Measurements from ENCODE around the gene RAB5IF. TPM values are rescaled to one million over a fixed set of nuclear protein-coding genes. Genes with fewer than 3 reads are reported as not detected.

Gene RAB5IF
- total RNA-seq, 2 experiments from 2014 or later = 87.9 to 97.0 TPM

DNA sequence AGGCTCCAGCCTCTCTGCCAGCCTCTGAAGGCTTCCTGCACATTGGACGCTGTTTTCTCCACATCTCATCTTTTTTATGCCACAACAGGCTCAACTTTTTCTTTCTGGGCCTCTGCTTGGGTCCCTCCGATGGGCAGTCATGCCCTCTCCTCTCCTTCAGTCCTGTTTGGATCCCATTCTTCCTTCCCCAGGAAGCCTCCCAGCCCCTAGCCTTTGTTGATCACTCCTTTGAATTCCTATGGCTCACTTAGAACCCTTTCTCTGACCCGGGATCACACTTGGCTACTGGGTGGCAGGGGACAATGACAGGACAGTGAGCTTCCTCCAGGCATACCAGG is 35.9 kb downstream of the RAB5IF start:
- Mint-ChIP-seq H3K4me3 (no peak overlapping the region), H3K27ac (peak overlapping the region; percentile 73)
- POLR2A ChIA-PET = no interaction called here

GRCh38 chr20:36642136-36642535 is 36.6 kb downstream of the RAB5IF start:
- Mint-ChIP-seq H3K27me3 (no peaks in the 10 kb centered on the region), H3K27ac (peak overlapping the region; percentile 95), H3K4me1 (peaks cover 46% of the 10 kb centered on the region), H3K36me3 (ENCODE audit: low read depth) (peaks cover 61% of the 10 kb centered on the region), H3K4me3 (peak overlapping the region; percentile 97), H3K9me3 (no peaks in the 10 kb centered on the region)
- ChIA-PET POLR2A (no interaction called here), CTCF (interaction anchor here (0.8 to 1.3 kb wide), 2 partner anchors 16 to 37 kb away, joined by 3 to 4 read pairs; partner anchors contain the start of gene RAB5IF)
- DNase-seq = no peak

More for the DNA sequence above, 35.9 kb downstream of the RAB5IF start:
- Mint-ChIP-seq H3K36me3 (ENCODE audit: low read depth) (peaks cover 65% of the 10 kb centered on the region), H3K4me1 (peaks cover 42% of the 10 kb centered on the region), H3K27me3 (no peaks in the 10 kb centered on the region), H3K9me3 (no peaks in the 10 kb centered on the region)
- DNase-seq = no peak
- CTCF ChIA-PET = no interaction called here

DNA sequence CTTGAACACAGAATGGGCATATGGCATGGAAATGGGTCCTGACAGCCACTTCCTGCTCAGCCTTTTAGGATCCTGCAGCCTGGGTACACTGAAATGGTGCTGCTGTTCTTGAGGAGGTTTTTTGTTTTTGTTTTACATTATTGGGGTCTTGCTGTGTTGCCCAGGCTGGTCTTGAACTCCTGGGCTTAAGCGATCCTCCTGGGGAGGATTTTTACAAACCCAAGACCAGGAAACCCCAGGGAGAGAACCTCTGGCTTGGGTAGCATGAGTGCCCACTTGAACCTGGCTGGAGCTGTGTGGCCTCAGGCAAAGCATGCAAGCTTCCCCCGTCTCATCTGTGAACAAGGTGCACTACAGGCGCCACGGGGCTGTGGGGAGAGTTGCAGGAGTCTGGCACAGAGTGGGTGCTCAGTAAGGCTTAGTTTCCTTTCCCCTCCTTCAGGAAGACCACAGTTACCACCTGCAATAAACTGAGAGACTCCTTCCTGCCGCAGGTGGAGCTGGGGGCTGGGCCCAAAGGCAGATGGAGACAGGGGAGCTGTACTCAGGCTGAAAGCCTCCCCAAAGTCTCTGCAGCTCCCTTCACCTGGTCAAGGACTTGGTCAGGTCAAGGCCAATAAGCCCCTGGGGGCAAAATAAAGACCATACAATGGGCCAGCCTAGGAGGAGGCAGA is 38.6 kb downstream of the RAB5IF start:
- peaks cover 48% of the 10 kb centered on the region for H3K36me3 Mint-ChIP-seq (ENCODE audit: low read depth)
- peak overlapping the region; percentile 97 for H3K4me3 Mint-ChIP-seq
- peaks cover 55% of the 10 kb centered on the region for H3K4me1 Mint-ChIP-seq
- peak overlapping the region; percentile 95 for H3K27ac Mint-ChIP-seq
- ChIA-PET CTCF (interaction anchor here (0.5 to 1.4 kb wide), 8 partner anchors 11 to 238 kb away, joined by 3 to 4 read pairs (median 3); partner anchors contain the start of gene RAB5IF), POLR2A (interaction anchor here (0.6 to 0.7 kb wide), 2 partner anchors 53 to 690 kb away, joined by 3 read pairs; partner anchors contain the start of gene SCAND1)
- no peaks in the 10 kb centered on the region for H3K9me3 Mint-ChIP-seq
- DNase-seq = peak; percentile 72
- H3K27me3 Mint-ChIP-seq = no peaks in the 10 kb centered on the region

- H3K4me3 Mint-ChIP-seq = peak overlapping the region; percentile 97
- no peaks in the 10 kb centered on the region for H3K27me3 Mint-ChIP-seq
- H3K9me3 Mint-ChIP-seq = no peaks in the 10 kb centered on the region
- POLR2A ChIA-PET = interaction anchor here (0.7 kb wide), 1 partner anchor 53 kb away, joined by 3 read pairs; no protein-coding TSS in a partner anchor
- peak; percentile 24 for DNase-seq
- H3K36me3 Mint-ChIP-seq (ENCODE audit: low read depth) = peaks cover 47% of the 10 kb centered on the region
- peak overlapping the region; percentile 95 for H3K27ac Mint-ChIP-seq
- H3K4me1 Mint-ChIP-seq = peaks cover 55% of the 10 kb centered on the region
- CTCF ChIA-PET = interaction anchor here (0.5 to 1.4 kb wide), 7 partner anchors 12 to 238 kb away, joined by 3 to 4 read pairs (median 3); no protein-coding TSS in a partner anchor
These were observed 39.1 kb downstream of the RAB5IF start for GRCh38 chr20:36644706-36645095.

- H3K4me1 Mint-ChIP-seq = peaks cover 55% of the 10 kb centered on the region
- H3K36me3 Mint-ChIP-seq (ENCODE audit: low read depth) = peaks cover 44% of the 10 kb centered on the region
- no peak for DNase-seq
- H3K27me3 Mint-ChIP-seq = no peaks in the 10 kb centered on the region
- peak overlapping the region; percentile 97 for H3K4me3 Mint-ChIP-seq
- ChIA-PET CTCF (interaction anchor here (0.7 to 1.7 kb wide), 9 partner anchors 10 to 218 kb away, joined by 3 to 16 read pairs (median 4); partner anchors contain the start of gene RAB5IF), POLR2A (interaction anchor here (0.6 to 1.0 kb wide), 2 partner anchors 23 to 34 kb away, joined by 4 read pairs; no protein-coding TSS in a partner anchor)
- H3K9me3 Mint-ChIP-seq = no peaks in the 10 kb centered on the region
- H3K27ac Mint-ChIP-seq = peak overlapping the region; percentile 95
These were observed 39.8 kb downstream of the RAB5IF start for GRCh38 chr20:36645353-36645752.

- Mint-ChIP-seq H3K27ac (peak within 1 kb of the TSS; percentile 95), H3K36me3 (ENCODE audit: low read depth) (peaks cover 38% of the 10 kb centered on the region), H3K4me3 (peak within 1 kb of the TSS; percentile 97), H3K4me1 (peaks cover 55% of the 10 kb centered on the region), H3K9me3 (no peaks in the 10 kb centered on the region), H3K27me3 (no peaks in the 10 kb centered on the region)
- peak; percentile 80 for DNase-seq
- CTCF ChIA-PET = interaction anchor here (0.6 to 1.7 kb wide), 8 partner anchors 9 to 508 kb away, joined by 4 to 16 read pairs (median 4); partner anchors contain the start of gene RAB5IF
- POLR2A ChIA-PET = interaction anchor here (0.6 to 1.0 kb wide), 5 partner anchors 9 to 277 kb away, joined by 3 to 4 read pairs (median 3); no protein-coding TSS in a partner anchor
These were observed 40.4 kb downstream of the RAB5IF start, which contains the start of gene SLA2 for GRCh38 chr20:36645998-36646397. Gene SLA2 (minus strand): TSS chr20:36646196. CDS start chr20:36641335, 4,861 bp downstream.

DNA sequence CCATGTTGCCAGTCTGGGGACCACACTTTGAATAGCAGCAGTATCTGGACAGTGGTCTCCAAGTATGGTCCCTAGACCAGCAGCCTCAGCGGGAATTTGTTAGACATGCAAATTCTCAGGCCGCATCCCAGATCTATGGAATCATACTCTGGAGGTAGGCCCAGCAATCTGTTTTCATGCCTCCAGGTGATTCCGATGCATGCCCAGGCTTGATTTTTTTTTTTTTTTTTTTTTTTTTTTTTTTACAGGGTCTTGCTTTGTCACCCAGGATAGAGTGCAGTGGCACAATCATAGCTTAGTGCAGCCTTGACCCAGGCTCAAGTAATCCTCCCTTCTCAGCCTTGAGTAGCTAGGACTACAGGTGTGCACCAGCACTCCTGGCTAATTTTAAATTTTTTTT is 41.1 kb downstream of the RAB5IF start:
- peak overlapping the region; percentile 25 for H3K4me3 Mint-ChIP-seq
- POLR2A ChIA-PET = interaction anchor here (0.7 to 0.9 kb wide), 2 partner anchors 8 to 181 kb away, joined by 3 to 4 read pairs; no protein-coding TSS in a partner anchor

GRCh38 chr20:36647196-36648121 is 41.9 kb downstream of the RAB5IF start:
- no peak for DNase-seq

More for the DNA sequence above, 41.1 kb downstream of the RAB5IF start:
- H3K4me1 Mint-ChIP-seq = peaks cover 53% of the 10 kb centered on the region
- H3K27me3 Mint-ChIP-seq = no peaks in the 10 kb centered on the region
- no peak for DNase-seq
- no peaks in the 10 kb centered on the region for H3K9me3 Mint-ChIP-seq
- H3K36me3 Mint-ChIP-seq (ENCODE audit: low read depth) = peaks cover 38% of the 10 kb centered on the region
- CTCF ChIA-PET = interaction anchor here (0.6 to 1.7 kb wide), 6 partner anchors 8 to 508 kb away, joined by 3 to 16 read pairs (median 4); partner anchors contain the start of gene RAB5IF
- peak overlapping the region; percentile 95 for H3K27ac Mint-ChIP-seq

DNA sequence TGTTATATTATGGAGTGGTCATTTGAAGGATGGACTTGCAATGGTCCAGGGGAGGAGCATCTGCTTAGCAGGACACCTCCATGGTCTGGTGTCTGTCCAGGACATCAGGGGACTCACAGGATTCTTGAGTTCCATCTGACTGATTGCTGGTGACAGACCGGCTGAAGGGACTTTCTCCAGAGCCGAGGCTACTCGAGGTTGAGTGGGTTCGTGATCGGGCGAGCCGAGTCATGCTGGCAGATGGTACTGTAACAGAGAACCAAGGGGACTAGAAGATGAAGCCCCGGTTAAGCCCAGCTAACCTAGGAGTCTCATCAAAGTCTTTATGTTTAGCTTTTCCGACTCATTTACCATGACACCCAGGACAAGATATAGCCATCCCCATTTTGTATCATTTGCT is 47.9 kb downstream of the RAB5IF start:
- Mint-ChIP-seq H3K27me3 (no peaks in the 10 kb centered on the region), H3K27ac (no peak overlapping the region), H3K4me3 (no peak overlapping the region), H3K36me3 (ENCODE audit: low read depth) (peaks cover 28% of the 10 kb centered on the region), H3K4me1 (peaks cover 25% of the 10 kb centered on the region), H3K9me3 (no peaks in the 10 kb centered on the region)
- POLR2A ChIA-PET = no interaction called here
- CTCF ChIA-PET = interaction anchor here (3.0 kb wide), 1 partner anchor 12 kb away, joined by 7 read pairs; no protein-coding TSS in a partner anchor
- no peak for DNase-seq

More at GRCh38 chr20:36647196-36648121, 41.9 kb downstream of the RAB5IF start:
- peaks cover 46% of the 10 kb centered on the region for H3K4me1 Mint-ChIP-seq
- ChIA-PET CTCF (interaction anchor here (1.0 to 1.5 kb wide), 3 partner anchors 24 to 127 kb away, joined by 3 read pairs; no protein-coding TSS in a partner anchor), POLR2A (interaction anchor here (0.7 kb wide), 1 partner anchor 182 kb away, joined by 4 read pairs; no protein-coding TSS in a partner anchor)
- H3K36me3 Mint-ChIP-seq (ENCODE audit: low read depth) = peaks cover 32% of the 10 kb centered on the region
- H3K27me3 Mint-ChIP-seq = no peaks in the 10 kb centered on the region
- no peaks in the 10 kb centered on the region for H3K9me3 Mint-ChIP-seq
- H3K27ac Mint-ChIP-seq = peak overlapping the region; percentile 95
- peak overlapping the region; percentile 25 for H3K4me3 Mint-ChIP-seq

DNA sequence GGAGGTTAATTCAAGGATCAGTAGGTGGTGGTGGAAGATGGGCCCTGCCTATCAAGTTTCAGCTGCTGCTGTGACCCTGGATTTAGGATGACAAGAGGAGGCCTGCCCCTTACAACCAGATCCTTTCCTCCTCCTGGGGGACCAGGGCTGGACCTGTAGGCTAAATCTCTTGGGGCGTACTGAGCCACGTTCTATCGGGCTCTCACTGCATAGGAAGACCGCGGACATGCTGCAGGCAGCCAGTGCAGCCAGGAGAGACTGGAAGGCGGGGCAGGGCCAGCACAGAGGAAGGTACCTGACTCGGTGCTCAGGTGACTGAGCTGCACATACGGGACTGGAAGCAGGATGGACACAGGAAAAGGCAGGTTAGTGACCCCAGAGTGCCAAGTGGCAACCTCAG is 48.9 kb downstream of the RAB5IF start:
- Mint-ChIP-seq H3K27ac (peak overlapping the region; percentile 41), H3K4me1 (peaks cover 30% of the 10 kb centered on the region), H3K36me3 (ENCODE audit: low read depth) (peaks cover 32% of the 10 kb centered on the region), H3K4me3 (no peak overlapping the region), H3K9me3 (no peaks in the 10 kb centered on the region), H3K27me3 (no peaks in the 10 kb centered on the region)
- CTCF ChIA-PET = interaction anchor here (0.5 to 3.0 kb wide), 5 partner anchors 9 to 54 kb away, joined by 3 to 7 read pairs (median 4); partner anchors contain the start of gene SLA2
- POLR2A ChIA-PET = interaction anchor here (0.9 kb wide), 1 partner anchor 8 kb away, joined by 3 read pairs; the partner anchor contains the start of gene SLA2
- no peak for DNase-seq

DNA sequence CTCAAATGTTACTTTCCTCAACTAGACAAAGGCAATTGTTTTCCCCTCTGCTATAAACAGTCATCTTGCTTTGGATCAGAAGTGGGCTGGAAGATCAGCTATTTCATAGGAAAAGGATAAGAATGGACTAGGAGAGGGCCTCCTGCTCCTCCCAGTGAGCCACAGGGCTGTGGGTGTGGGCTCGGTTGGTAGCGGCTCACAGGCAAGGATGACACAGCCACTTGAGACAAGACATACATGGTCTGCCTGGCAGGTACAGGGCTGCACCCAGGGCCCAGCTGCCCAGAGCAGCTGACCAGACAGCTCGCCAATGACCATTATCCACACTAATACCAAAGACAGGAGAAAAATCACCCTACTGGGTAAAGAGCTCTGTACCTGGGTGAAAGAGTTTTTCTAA is 49.4 kb downstream of the RAB5IF start:
- peaks cover 30% of the 10 kb centered on the region for H3K4me1 Mint-ChIP-seq
- DNase-seq = no peak
- H3K27ac Mint-ChIP-seq = no peak overlapping the region
- H3K36me3 Mint-ChIP-seq (ENCODE audit: low read depth) = peaks cover 33% of the 10 kb centered on the region
- ChIA-PET CTCF (interaction anchor here (0.5 to 3.0 kb wide), 5 partner anchors 9 to 53 kb away, joined by 3 to 7 read pairs (median 4); partner anchors contain the start of gene SLA2), POLR2A (interaction anchor here (0.9 kb wide), 1 partner anchor 9 kb away, joined by 3 read pairs; the partner anchor contains the start of gene SLA2)
- H3K27me3 Mint-ChIP-seq = no peaks in the 10 kb centered on the region
- no peak overlapping the region for H3K4me3 Mint-ChIP-seq
- no peaks in the 10 kb centered on the region for H3K9me3 Mint-ChIP-seq

DNA sequence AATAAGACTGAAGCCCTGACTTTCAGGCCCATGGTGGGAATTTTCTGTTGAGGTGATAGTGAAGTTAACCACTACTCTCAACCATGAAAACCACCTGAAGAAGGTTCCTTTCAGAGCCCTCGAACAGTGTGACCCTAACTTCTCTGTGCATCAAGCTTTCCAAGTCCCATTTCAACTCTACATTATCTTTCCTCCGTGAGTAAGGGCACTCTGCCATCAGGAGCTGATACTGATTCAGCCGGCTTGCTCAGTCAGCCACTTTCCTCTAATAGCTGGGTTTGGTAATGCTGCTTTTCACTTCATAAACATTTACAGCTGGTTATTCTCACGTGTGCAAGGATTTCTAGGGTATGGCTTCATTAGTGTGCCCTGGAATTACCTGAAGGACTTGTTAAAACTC is 51.2 kb downstream of the RAB5IF start:
- Mint-ChIP-seq H3K27me3 (no peaks in the 10 kb centered on the region), H3K4me1 (peaks cover 38% of the 10 kb centered on the region), H3K9me3 (no peaks in the 10 kb centered on the region), H3K27ac (peak overlapping the region; percentile 6), H3K4me3 (no peak overlapping the region), H3K36me3 (ENCODE audit: low read depth) (peaks cover 33% of the 10 kb centered on the region)
- CTCF ChIA-PET = interaction anchor here (0.6 to 1.4 kb wide), 3 partner anchors 20 to 112 kb away, joined by 3 to 4 read pairs (median 3); no protein-coding TSS in a partner anchor
- POLR2A ChIA-PET = no interaction called here
- no peak for DNase-seq
